GM23338 (cell line): ENCODE measurements around the gene MLST8. TPM values are rescaled to one million over a fixed set of nuclear protein-coding genes. Genes with fewer than 3 reads are reported as not detected.

Source experiments
- ATAC-seq: fragments of 200-7000 bp; cut with Tn5 transposase; 3 replicates; pipeline ENCODE4 v1.9.1; 2020
- DNase-seq: peaks from one replicate; pipeline ENCODE4 v3.0.0-alpha.2; 2015; ENCODE audit warnings: low spot score
- H2AFZ ChIP-seq: fragments of 200-600 bp; sonication (generic); 2 replicates; pipeline ENCODE4 v1.8.0; 2016; ENCODE audit warnings: antibody characterized with exemption, mild to moderate bottlenecking, moderate library complexity
- H3F3A ChIP-seq: fragments of 200-600 bp; sonication (generic); replicated peaks from 2 replicates; pipeline ENCODE4 v1.8.0; 2017; ENCODE audit warnings: antibody characterized with exemption, mixed run types, low read depth
- H3K27ac ChIP-seq: fragments of 200-600 bp; sonication (generic); 2 replicates; pipeline ENCODE4 v1.6.1; 2016; ENCODE audit warnings: low read depth
- H3K27me3 ChIP-seq: fragments of 200-600 bp; sonication (generic); 2 replicates; pipeline ENCODE4 v1.8.0; 2016; ENCODE audit warnings: mild to moderate bottlenecking, mixed run types, moderate library complexity; ENCODE audit not compliant: insufficient read depth
- H3K36me3 ChIP-seq: fragments of 200-600 bp; sonication (generic); 2 replicates; pipeline ENCODE4 v1.8.0; 2016; ENCODE audit warnings: mild to moderate bottlenecking; ENCODE audit not compliant: insufficient read depth
- H3K4me1 ChIP-seq: fragments of 200-600 bp; sonication (generic); 2 replicates; pipeline ENCODE4 v1.8.0; 2016; ENCODE audit warnings: mild to moderate bottlenecking, moderate library complexity; ENCODE audit not compliant: insufficient read depth
- H3K4me2 ChIP-seq: fragments of 200-600 bp; sonication (generic); 2 replicates; pipeline ENCODE4 v1.7.1; 2017; ENCODE audit warnings: mixed run types
- H3K4me3 ChIP-seq: fragments of 200-600 bp; sonication (generic); 2 replicates; pipeline ENCODE4 v1.6.1; 2016; ENCODE audit warnings: mixed run types
- H3K79me2 ChIP-seq: fragments of 200-600 bp; sonication (generic); replicated peaks from 2 replicates; pipeline ENCODE4 v1.8.0; 2017; ENCODE audit warnings: mild to moderate bottlenecking; ENCODE audit not compliant: insufficient read depth
- H3K9me2 ChIP-seq: fragments of 200-600 bp; sonication (generic); 2 replicates; pipeline ENCODE4 v1.8.0; 2017; ENCODE audit not compliant: insufficient read depth
- H4K20me1 ChIP-seq: fragments of 200-600 bp; sonication (generic); replicated peaks from 2 replicates; pipeline ENCODE4 v1.8.0; 2017; ENCODE audit warnings: mild to moderate bottlenecking; ENCODE audit not compliant: insufficient read depth
- H3K27ac Mint-ChIP-seq: 2 replicates; pipeline ENCODE4 v1.8.0; 2020; ENCODE audit warnings: inconsistent platforms, mild to moderate bottlenecking, moderate library complexity, mixed read lengths
- H3K27me3 Mint-ChIP-seq: 3 replicates; pipeline ENCODE4 v1.8.0; 2022; ENCODE audit warnings: low read depth, mild to moderate bottlenecking, moderate library complexity, mixed read lengths, inconsistent platforms; ENCODE audit not compliant: insufficient read depth, poor library complexity
- H3K36me3 Mint-ChIP-seq: 3 replicates; pipeline ENCODE4 v1.8.0; 2021; ENCODE audit warnings: low read depth, mild to moderate bottlenecking, inconsistent platforms, moderate library complexity, mixed read lengths
- H3K4me1 Mint-ChIP-seq: 3 replicates; pipeline ENCODE4 v1.8.0; 2020; ENCODE audit warnings: mild to moderate bottlenecking, inconsistent platforms, mixed read lengths
- H3K4me3 Mint-ChIP-seq: 3 replicates; pipeline ENCODE4 v1.8.0; 2021; ENCODE audit warnings: moderate library complexity, mild to moderate bottlenecking, inconsistent platforms, mixed read lengths
- H3K9me3 Mint-ChIP-seq: 3 replicates; pipeline ENCODE4 v1.8.0; 2020; ENCODE audit warnings: moderate library complexity, mild to moderate bottlenecking, inconsistent platforms, mixed read lengths
- CREB1 ChIP-seq: fragments of 250-450 bp; sonication (Bioruptor Pico); IDR thresholded peaks from 2 replicates; pipeline ENCODE4 v1.5.0; 2020; ENCODE audit warnings: low read depth, mild to moderate bottlenecking, moderate library complexity
- ETS1 ChIP-seq: IDR thresholded peaks from 2 replicates; pipeline ENCODE4 v1.6.1; 2016; ENCODE audit warnings: antibody characterized with exemption
- EZH2 ChIP-seq: fragments of 200-600 bp; sonication (generic); IDR thresholded peaks from one replicate; pipeline ENCODE4 v1.8.0; 2017; ENCODE audit warnings: antibody characterized with exemption, mild to moderate bottlenecking, low read depth; ENCODE audit not compliant: unreplicated experiment
- EZH2phosphoT487 ChIP-seq: fragments of 200-600 bp; sonication (generic); IDR thresholded peaks from one replicate; pipeline ENCODE4 v1.8.1; 2018; ENCODE audit warnings: antibody characterized with exemption; ENCODE audit not compliant: unreplicated experiment
- JUNB ChIP-seq: IDR thresholded peaks from one replicate; pipeline ENCODE4 v1.6.1; 2016; ENCODE audit warnings: antibody characterized with exemption; ENCODE audit not compliant: unreplicated experiment
- NANOG ChIP-seq: IDR thresholded peaks from 2 replicates; pipeline ENCODE4 v1.6.1; 2016; ENCODE audit warnings: antibody characterized with exemption, borderline replicate concordance
- POLR2AphosphoS5 ChIP-seq: IDR thresholded peaks from 2 replicates; pipeline ENCODE4 v1.6.1; 2016; ENCODE audit warnings: antibody characterized with exemption, low read depth
- STAT1 ChIP-seq: IDR thresholded peaks from one replicate; pipeline ENCODE4 v1.6.1; 2016; ENCODE audit warnings: antibody characterized with exemption; ENCODE audit not compliant: unreplicated experiment
- ZNF114 ChIP-seq: fragments of 250-450 bp; sonication (Bioruptor Pico); IDR thresholded peaks from 2 replicates; pipeline ENCODE4 v1.5.0; 2020; ENCODE audit warnings: mild to moderate bottlenecking, moderate library complexity
- ZNF331 ChIP-seq: fragments of 250-450 bp; sonication (Bioruptor Pico); IDR thresholded peaks from 2 replicates; pipeline ENCODE4 v1.5.0; 2020; ENCODE audit warnings: low read depth, mild to moderate bottlenecking, moderate library complexity
- ZNF462 ChIP-seq: fragments of 250-450 bp; sonication (Bioruptor Pico); IDR thresholded peaks from 2 replicates; pipeline ENCODE4 v1.5.0; 2020; ENCODE audit warnings: mild to moderate bottlenecking, moderate library complexity
- polyA plus RNA-seq: library from polyadenylated mRNA; unstranded; fragments of >200 nt; fragmentation: Nextera tagmentation; extraction: Ambion mirVana; gene quantifications from 2 replicates; pipeline ENCODE4 v1.2.1, GENCODE V29; 2016
- total RNA-seq: library from RNA; depleted of rRNA; stranded (reverse); fragments of >200 nt; shearing (Covaris generic); gene quantifications from 2 replicates; pipeline ENCODE4 v1.2.3, GENCODE V29; 2014
- TF ChIP-seq, protein P1 (sequence below), 2 experiments: fragments of 200-600 bp in 1 of 2; sonication (generic) in 1 of 2; conservative IDR thresholded peaks; 2 replicates each; pipeline versions ENCODE4 v1.5.1 to v1.6.1; 2016 to 2017; ENCODE audit warnings: antibody characterized with exemption in 2 of 2, low read depth in 2 of 2, mild to moderate bottlenecking in 2 of 2, moderate library complexity in 1 of 2
- TF ChIP-seq, protein P2 (sequence below): IDR thresholded peaks from one replicate; pipeline ENCODE4 v1.6.1; 2018; ENCODE audit warnings: antibody characterized with exemption; ENCODE audit not compliant: unreplicated experiment

MLST8 gene
- total and polyA plus RNA-seq, 2 experiments from 2014 or later, result 58.8 to 138 TPM

GRCh38 chr16:2250652-2251295 is 45.5 kb downstream of the MLST8 start:
- peaks cover 64% of the 10 kb centered on the region for H3K36me3 Mint-ChIP-seq

More at GRCh38 chr16:2250652-2251295, 45.5 kb downstream of the MLST8 start:
- Mint-ChIP-seq H3K27me3 (peaks cover 12% of the 10 kb centered on the region), H3K9me3 (no peaks in the 10 kb centered on the region), H3K27ac (peak overlapping the region; percentile 97), H3K4me3 (peak overlapping the region; percentile 97), H3K4me1 (peaks cover 12% of the 10 kb centered on the region)
- Histone ChIP-seq H4K20me1 (peaks cover 28% of the 10 kb centered on the region), H3K4me2 (peak overlapping the region; percentile 88), H3K9me2 (no peaks in the 10 kb centered on the region), H3K4me3 (peak overlapping the region; percentile 87), H3K79me2 (peaks cover 33% of the 10 kb centered on the region), H3F3A (peaks cover 41% of the 10 kb centered on the region), H3K27me3 (no peaks in the 10 kb centered on the region), H3K27ac (peak overlapping the region; percentile 59; the same call in 1 of the 2 replicates), H2AFZ (no peak overlapping the region), H3K36me3 (peaks cover 16% of the 10 kb centered on the region), H3K4me1 (peaks cover 11% of the 10 kb centered on the region; the same call in 1 of the 2 replicates)
- no peak for ATAC-seq
- TF ChIP-seq ZNF114 (CRISPR knock-in tag) (no peak), EZH2 (no peak), JUNB (no peak), ETS1 (no peak), EZH2phosphoT487 (no peak), ZNF331 (CRISPR knock-in tag) (no peak), POLR2AphosphoS5 (no peak), CREB1 (no peak), STAT1 (no peak), NANOG (no peak), ZNF462 (CRISPR knock-in tag) (no peak)
- TF ChIP-seq, protein P1, sequence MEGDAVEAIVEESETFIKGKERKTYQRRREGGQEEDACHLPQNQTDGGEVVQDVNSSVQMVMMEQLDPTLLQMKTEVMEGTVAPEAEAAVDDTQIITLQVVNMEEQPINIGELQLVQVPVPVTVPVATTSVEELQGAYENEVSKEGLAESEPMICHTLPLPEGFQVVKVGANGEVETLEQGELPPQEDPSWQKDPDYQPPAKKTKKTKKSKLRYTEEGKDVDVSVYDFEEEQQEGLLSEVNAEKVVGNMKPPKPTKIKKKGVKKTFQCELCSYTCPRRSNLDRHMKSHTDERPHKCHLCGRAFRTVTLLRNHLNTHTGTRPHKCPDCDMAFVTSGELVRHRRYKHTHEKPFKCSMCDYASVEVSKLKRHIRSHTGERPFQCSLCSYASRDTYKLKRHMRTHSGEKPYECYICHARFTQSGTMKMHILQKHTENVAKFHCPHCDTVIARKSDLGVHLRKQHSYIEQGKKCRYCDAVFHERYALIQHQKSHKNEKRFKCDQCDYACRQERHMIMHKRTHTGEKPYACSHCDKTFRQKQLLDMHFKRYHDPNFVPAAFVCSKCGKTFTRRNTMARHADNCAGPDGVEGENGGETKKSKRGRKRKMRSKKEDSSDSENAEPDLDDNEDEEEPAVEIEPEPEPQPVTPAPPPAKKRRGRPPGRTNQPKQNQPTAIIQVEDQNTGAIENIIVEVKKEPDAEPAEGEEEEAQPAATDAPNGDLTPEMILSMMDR (conservative IDR thresholded peaks at IDR 0.05; ENCODE audit: low read depth in 2 of 2), result no peak
- TF ChIP-seq, protein P2, sequence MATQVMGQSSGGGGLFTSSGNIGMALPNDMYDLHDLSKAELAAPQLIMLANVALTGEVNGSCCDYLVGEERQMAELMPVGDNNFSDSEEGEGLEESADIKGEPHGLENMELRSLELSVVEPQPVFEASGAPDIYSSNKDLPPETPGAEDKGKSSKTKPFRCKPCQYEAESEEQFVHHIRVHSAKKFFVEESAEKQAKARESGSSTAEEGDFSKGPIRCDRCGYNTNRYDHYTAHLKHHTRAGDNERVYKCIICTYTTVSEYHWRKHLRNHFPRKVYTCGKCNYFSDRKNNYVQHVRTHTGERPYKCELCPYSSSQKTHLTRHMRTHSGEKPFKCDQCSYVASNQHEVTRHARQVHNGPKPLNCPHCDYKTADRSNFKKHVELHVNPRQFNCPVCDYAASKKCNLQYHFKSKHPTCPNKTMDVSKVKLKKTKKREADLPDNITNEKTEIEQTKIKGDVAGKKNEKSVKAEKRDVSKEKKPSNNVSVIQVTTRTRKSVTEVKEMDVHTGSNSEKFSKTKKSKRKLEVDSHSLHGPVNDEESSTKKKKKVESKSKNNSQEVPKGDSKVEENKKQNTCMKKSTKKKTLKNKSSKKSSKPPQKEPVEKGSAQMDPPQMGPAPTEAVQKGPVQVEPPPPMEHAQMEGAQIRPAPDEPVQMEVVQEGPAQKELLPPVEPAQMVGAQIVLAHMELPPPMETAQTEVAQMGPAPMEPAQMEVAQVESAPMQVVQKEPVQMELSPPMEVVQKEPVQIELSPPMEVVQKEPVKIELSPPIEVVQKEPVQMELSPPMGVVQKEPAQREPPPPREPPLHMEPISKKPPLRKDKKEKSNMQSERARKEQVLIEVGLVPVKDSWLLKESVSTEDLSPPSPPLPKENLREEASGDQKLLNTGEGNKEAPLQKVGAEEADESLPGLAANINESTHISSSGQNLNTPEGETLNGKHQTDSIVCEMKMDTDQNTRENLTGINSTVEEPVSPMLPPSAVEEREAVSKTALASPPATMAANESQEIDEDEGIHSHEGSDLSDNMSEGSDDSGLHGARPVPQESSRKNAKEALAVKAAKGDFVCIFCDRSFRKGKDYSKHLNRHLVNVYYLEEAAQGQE, result no peak
- DNase-seq, result peak; percentile 47
